Measurements from ENCODE around the gene GLRX5. TPM values are rescaled to one million over a fixed set of nuclear protein-coding genes. Genes with fewer than 3 reads are reported as not detected.

The GLRX5 gene
- total and polyA plus RNA-seq, 11 donors = 60.8 to 113 (median 78.5) TPM

- 65 to 78% (median 70%) methylated on average over 10 of the region's 10 CpGs for WGBS, 4 donors
- H3K9me3 ChIP-seq = peaks cover 0 to 5% (median 0%) of the 10 kb centered on the region in 12 donors
- no peak for TF ChIP-seq CTCF (IDR thresholded peaks at IDR 0.05)
- no peak for TF ChIP-seq POLR2A (IDR thresholded peaks at IDR 0.05)
Observed at GRCh38 chr14:95555053-95555452, 20.2 kb downstream of the GLRX5 start.

GRCh38 chr14:95557291-95557690 is 22.4 kb downstream of the GLRX5 start:
- 89 to 92% (median 91%) methylated on average over 11 of the region's 11 CpGs for WGBS, 4 donors
- ATAC-seq = no peak

More at GRCh38 chr14:95555053-95555452, 20.2 kb downstream of the GLRX5 start:
- Histone ChIP-seq H3K36me3 (no peaks in the 10 kb centered on the region), H3K27ac (no peak overlapping the region), H3K4me3 (no peak overlapping the region), H3K27me3 (no peaks in the 10 kb centered on the region), H3K4me1 (no peaks in the 10 kb centered on the region)
- intact Hi-C loops (cut with DNase I) = loop anchor here in 2 of 10 donors (5.0 kb wide), 2 partner anchors 217 to 722 kb away; no protein-coding TSS in a partner anchor
- peak in 3 of 4 donors; percentile 56 to 69 (median 57) for ATAC-seq
- peak in 1 of 5 donors; percentile 30 for DNase-seq

GRCh38 chr14:95557832-95558231 is 23.0 kb downstream of the GLRX5 start:
- DNase-seq (no peak), ATAC-seq (no peak)
- no peak overlapping the region for H3K4me3 ChIP-seq
- peaks cover 0 to 4% (median 0%) of the 10 kb centered on the region in 9 donors for H3K27me3 ChIP-seq
- TF ChIP-seq POLR2A (IDR thresholded peaks at IDR 0.05) = no peak
- no peak for TF ChIP-seq CTCF (IDR thresholded peaks at IDR 0.05)
- 72 to 86% (median 75%) methylated on average over 2 of the region's 2 CpGs for WGBS, 4 donors
- H3K4me1 ChIP-seq = no peaks in the 10 kb centered on the region
- H3K27ac ChIP-seq = no peak overlapping the region
- intact Hi-C loops (cut with DNase I) = loop anchor here in 2 of 10 donors (5.0 kb wide), 2 partner anchors 214 to 719 kb away; no protein-coding TSS in a partner anchor
- H3K9me3 ChIP-seq = no peaks in the 10 kb centered on the region
- H3K36me3 ChIP-seq = no peaks in the 10 kb centered on the region

More at GRCh38 chr14:95557291-95557690, 22.4 kb downstream of the GLRX5 start:
- Histone ChIP-seq H3K36me3 (no peaks in the 10 kb centered on the region), H3K27me3 (peaks cover 0 to 4% (median 0%) of the 10 kb centered on the region in 9 donors), H3K4me1 (no peaks in the 10 kb centered on the region), H3K4me3 (no peak overlapping the region), H3K27ac (no peak overlapping the region), H3K9me3 (no peaks in the 10 kb centered on the region)
- TF ChIP-seq POLR2A (IDR thresholded peaks at IDR 0.05) (no peak), CTCF (IDR thresholded peaks at IDR 0.05) (no peak)
- DNase-seq = no peak
- intact Hi-C loops (cut with DNase I) = loop anchor here in 2 of 10 donors (5.0 kb wide), 2 partner anchors 215 to 720 kb away; no protein-coding TSS in a partner anchor

GRCh38 chr14:95559203-95559602 is 24.4 kb downstream of the GLRX5 start:
- H3K4me1 ChIP-seq = no peaks in the 10 kb centered on the region
- WGBS, 4 donors = 62 to 71% (median 67%) methylated on average over 6 of the region's 6 CpGs
- DNase-seq (no peak), ATAC-seq (no peak)
- no peaks in the 10 kb centered on the region for H3K36me3 ChIP-seq
- TF ChIP-seq POLR2A (IDR thresholded peaks at IDR 0.05) = no peak
- H3K4me3 ChIP-seq = no peak overlapping the region
- H3K9me3 ChIP-seq = no peaks in the 10 kb centered on the region
- intact Hi-C loops (cut with DNase I) = loop anchor here in 2 of 10 donors (5.0 kb wide), 2 partner anchors 213 to 718 kb away; no protein-coding TSS in a partner anchor
- H3K27me3 ChIP-seq = peaks cover 0 to 4% (median 0%) of the 10 kb centered on the region in 9 donors
- H3K27ac ChIP-seq = no peak overlapping the region
